Bladder microvascular endothelial cell (primary cell): ENCODE results near the gene SLK. TPM values are rescaled to one million over a fixed set of nuclear protein-coding genes. Genes with fewer than 3 reads are reported as not detected.

Experiments used
- total RNA-seq: library from RNA; depleted of rRNA; stranded (reverse); fragments of >200 nt; gene quantifications from 2 replicates; pipeline ENCODE4 v1.2.3, GENCODE V29; 2014

SLK gene
- total RNA-seq, result 50.3 and 71.9 TPM in 2 replicates

GRCh38 chr10:103966671-103967447 lies at the start of gene SLK:
SLK (plus strand) TSS chr10:103967140; CDS start chr10:103967746, 606 bp downstream.

GRCh38 chr10:103918053-103918846 lies 48.7 kb upstream of the SLK start, which contains the start of gene STN1:
STN1 (minus strand) TSS chr10:103918184; CDS start chr10:103917594, 590 bp downstream.

Other genes with a start within 250 kb of the SLK start
- gene SH3PXD2A, start 111.6 kb upstream of the SLK start, total RNA-seq, result 2.9 and 3.2 TPM in 2 replicates
- 33.4 and 35.7 TPM in 2 replicates for gene STN1, start 49.0 kb upstream of the SLK start, total RNA-seq
- gene COL17A1, start 118.7 kb downstream of the SLK start, total RNA-seq, result 0.49 and 0.88 TPM in 2 replicates
- 5.0 and 6.0 TPM in 2 replicates for gene SFR1, start 155.0 kb downstream of the SLK start, total RNA-seq